ENCODE results near the gene SH3TC2. TPM values are rescaled to one million over a fixed set of nuclear protein-coding genes. Genes with fewer than 3 reads are reported as not detected.

Gene SH3TC2
- total RNA-seq, 2 donors from 2014 or later = 0.27 to 0.75 TPM

- Histone ChIP-seq H3K4me3 (ENCODE audit: low read length) (no peak overlapping the region), H3K9ac (ENCODE audit: extremely low read depth, low read length, poor library complexity, severe bottlenecking) (no peak overlapping the region), H3K9me3 (ENCODE audit: control insufficient read depth, low read length) (no peaks in the 10 kb centered on the region), H3K27ac (ENCODE audit: low read depth, low read length) (no peak overlapping the region), H3K36me3 (ENCODE audit: control insufficient read depth, insufficient read depth, low read length) (no peaks in the 10 kb centered on the region), H3K4me1 (ENCODE audit: control insufficient read depth, insufficient read depth, low read length) (no peaks in the 10 kb centered on the region), H3K27me3 (ENCODE audit: control insufficient read depth, insufficient read depth, low read length, poor library complexity, severe bottlenecking) (peaks cover 6% of the 10 kb centered on the region)
- Mint-ChIP-seq H3K36me3 (ENCODE audit: low read depth) (no peaks in the 10 kb centered on the region), H3K27ac (no peak overlapping the region), H3K27me3 (ENCODE audit: insufficient read depth) (peaks cover 14% of the 10 kb centered on the region), H3K4me3 (no peak overlapping the region), H3K9me3 (peaks cover 3% of the 10 kb centered on the region), H3K4me1 (no peaks in the 10 kb centered on the region)
- no peak for TF ChIP-seq CTCF (conservative IDR thresholded peaks at IDR 0.05)
- no peak for DNase-seq
- 99 to 100% methylated on average over 2 of the region's 2 CpGs for WGBS, 2 experiments (ENCODE audit: insufficient coverage in 1 of 2, insufficient read length in 1 of 2)
Observed at GRCh38 chr5:149069711-149070110, 6.8 kb upstream of the SH3TC2 start.

GRCh38 chr5:149063896-149064478 is 1.1 kb upstream of the SH3TC2 start:
- no peak overlapping the region for H3K4me3 Mint-ChIP-seq
- 96 to 100% methylated on average over 1 to 2 of the region's 2 CpGs for WGBS, 2 experiments (ENCODE audit: insufficient coverage in 1 of 2, insufficient read length in 1 of 2)
- no peaks in the 10 kb centered on the region for H3K27me3 ChIP-seq (ENCODE audit: control insufficient read depth, insufficient read depth, low read length, poor library complexity, severe bottlenecking)
- no peak for DNase-seq
- H3K27ac Mint-ChIP-seq = no peak overlapping the region
- H3K36me3 Mint-ChIP-seq (ENCODE audit: low read depth) = no peaks in the 10 kb centered on the region
- peaks cover 3% of the 10 kb centered on the region for H3K9me3 Mint-ChIP-seq
- H3K4me1 Mint-ChIP-seq = peaks cover 14% of the 10 kb centered on the region
- H3K36me3 ChIP-seq (ENCODE audit: control insufficient read depth, insufficient read depth, low read length) = no peaks in the 10 kb centered on the region
- peaks cover 7% of the 10 kb centered on the region for H3K4me1 ChIP-seq (ENCODE audit: control insufficient read depth, insufficient read depth, low read length)
- H3K27ac ChIP-seq (ENCODE audit: low read depth, low read length) = no peak overlapping the region
- peaks cover 2% of the 10 kb centered on the region for H3K27me3 Mint-ChIP-seq (ENCODE audit: insufficient read depth)
- H3K9me3 ChIP-seq (ENCODE audit: control insufficient read depth, low read length) = no peaks in the 10 kb centered on the region
- TF ChIP-seq CTCF (conservative IDR thresholded peaks at IDR 0.05) = no peak
- no peak overlapping the region for H3K9ac ChIP-seq (ENCODE audit: extremely low read depth, low read length, poor library complexity, severe bottlenecking)
- no peak overlapping the region for H3K4me3 ChIP-seq (ENCODE audit: low read length)

- 82% methylated on average over 3 of the region's 3 CpGs; no CpG with 5 or more reads in 1 of the 2 experiments for WGBS, 2 experiments (ENCODE audit: insufficient coverage in 1 of 2, insufficient read length in 1 of 2)
Observed at GRCh38 chr5:149062371-149063016, 368 bp downstream of the SH3TC2 start.

More at GRCh38 chr5:149062371-149063016, 368 bp downstream of the SH3TC2 start:
- no peak for TF ChIP-seq CTCF (conservative IDR thresholded peaks at IDR 0.05)
- peaks cover 2% of the 10 kb centered on the region for H3K27me3 Mint-ChIP-seq (ENCODE audit: insufficient read depth)
- H3K36me3 Mint-ChIP-seq (ENCODE audit: low read depth) = no peaks in the 10 kb centered on the region
- peak; percentile 60 for DNase-seq
- peaks cover 6% of the 10 kb centered on the region for H3K9me3 Mint-ChIP-seq
- peaks cover 7% of the 10 kb centered on the region for H3K4me1 ChIP-seq (ENCODE audit: control insufficient read depth, insufficient read depth, low read length)
- no peak overlapping the region for H3K27ac Mint-ChIP-seq
- H3K4me3 ChIP-seq (ENCODE audit: low read length) = no peak overlapping the region
- no peak overlapping the region for H3K4me3 Mint-ChIP-seq
- H3K9me3 ChIP-seq (ENCODE audit: control insufficient read depth, low read length) = peaks cover 13% of the 10 kb centered on the region
- H3K4me1 Mint-ChIP-seq = peaks cover 14% of the 10 kb centered on the region
- H3K27ac ChIP-seq (ENCODE audit: low read depth, low read length) = peak overlapping the region; percentile 69
- no peaks in the 10 kb centered on the region for H3K27me3 ChIP-seq (ENCODE audit: control insufficient read depth, insufficient read depth, low read length, poor library complexity, severe bottlenecking)
- H3K36me3 ChIP-seq (ENCODE audit: control insufficient read depth, insufficient read depth, low read length) = no peaks in the 10 kb centered on the region
- no peak overlapping the region for H3K9ac ChIP-seq (ENCODE audit: extremely low read depth, low read length, poor library complexity, severe bottlenecking)

Measured in endodermal cell (in vitro differentiated cells).